ENCODE results near the gene GPC6.

DNA sequence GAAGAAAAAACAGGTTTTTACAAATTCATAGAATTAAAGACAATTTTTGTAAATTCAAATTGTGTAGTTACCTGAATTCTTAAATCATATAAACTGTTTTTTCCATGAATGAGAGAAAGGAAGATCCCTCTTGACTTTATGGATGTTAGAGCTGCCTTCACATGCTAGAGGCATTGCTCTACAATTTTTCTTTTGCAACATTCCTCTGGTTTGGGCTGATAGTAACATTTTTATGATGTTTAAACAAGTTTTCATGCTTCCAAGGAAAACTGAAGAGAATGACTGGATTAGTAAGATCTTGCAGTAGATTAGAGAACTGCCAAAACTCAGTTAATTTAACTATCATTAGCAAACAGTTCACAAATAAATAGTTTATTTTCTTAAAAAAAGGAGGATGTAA, 250.6 kb downstream of the GPC6 start:
- TF ChIP-seq SALL2 (tag by site-specific recombination; IDR thresholded peaks at IDR 0.05; ENCODE audit: borderline replicate concordance) (no peak), CTCF (tag by site-specific recombination; IDR thresholded peaks at IDR 0.05) (no peak), SCRT2 (tag by site-specific recombination; IDR thresholded peaks at IDR 0.05) (no peak), ZFP41 (tag by site-specific recombination; IDR thresholded peaks at IDR 0.05; ENCODE audit: borderline replicate concordance) (no peak), ZNF544 (tag by site-specific recombination; IDR thresholded peaks at IDR 0.05) (no peak), ZNF670 (tag by site-specific recombination; IDR thresholded peaks at IDR 0.05; ENCODE audit: low read depth) (no peak), BCL11A (tag by site-specific recombination; IDR thresholded peaks at IDR 0.05; ENCODE audit: low read depth) (no peak), PRDM2 (tag by site-specific recombination; IDR thresholded peaks at IDR 0.05; ENCODE audit: borderline replicate concordance) (no peak), ZNF16 (tag by site-specific recombination; IDR thresholded peaks at IDR 0.05; ENCODE audit: low read depth) (no peak), ZNF133 (tag by site-specific recombination; IDR thresholded peaks at IDR 0.05) (no peak), ZNF529 (tag by site-specific recombination; IDR thresholded peaks at IDR 0.05; ENCODE audit: insufficient replicate concordance) (no peak), ZNF341 (tag by site-specific recombination; IDR thresholded peaks at IDR 0.05; ENCODE audit: low read depth) (no peak)
- TF ChIP-seq, protein P1, sequence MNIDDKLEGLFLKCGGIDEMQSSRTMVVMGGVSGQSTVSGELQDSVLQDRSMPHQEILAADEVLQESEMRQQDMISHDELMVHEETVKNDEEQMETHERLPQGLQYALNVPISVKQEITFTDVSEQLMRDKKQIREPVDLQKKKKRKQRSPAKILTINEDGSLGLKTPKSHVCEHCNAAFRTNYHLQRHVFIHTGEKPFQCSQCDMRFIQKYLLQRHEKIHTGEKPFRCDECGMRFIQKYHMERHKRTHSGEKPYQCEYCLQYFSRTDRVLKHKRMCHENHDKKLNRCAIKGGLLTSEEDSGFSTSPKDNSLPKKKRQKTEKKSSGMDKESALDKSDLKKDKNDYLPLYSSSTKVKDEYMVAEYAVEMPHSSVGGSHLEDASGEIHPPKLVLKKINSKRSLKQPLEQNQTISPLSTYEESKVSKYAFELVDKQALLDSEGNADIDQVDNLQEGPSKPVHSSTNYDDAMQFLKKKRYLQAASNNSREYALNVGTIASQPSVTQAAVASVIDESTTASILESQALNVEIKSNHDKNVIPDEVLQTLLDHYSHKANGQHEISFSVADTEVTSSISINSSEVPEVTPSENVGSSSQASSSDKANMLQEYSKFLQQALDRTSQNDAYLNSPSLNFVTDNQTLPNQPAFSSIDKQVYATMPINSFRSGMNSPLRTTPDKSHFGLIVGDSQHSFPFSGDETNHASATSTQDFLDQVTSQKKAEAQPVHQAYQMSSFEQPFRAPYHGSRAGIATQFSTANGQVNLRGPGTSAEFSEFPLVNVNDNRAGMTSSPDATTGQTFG (tag by site-specific recombination; IDR thresholded peaks at IDR 0.05; ENCODE audit: borderline replicate concordance) = no peak
